ENCODE results near the gene DPP4.

DPP4 gene

DNA sequence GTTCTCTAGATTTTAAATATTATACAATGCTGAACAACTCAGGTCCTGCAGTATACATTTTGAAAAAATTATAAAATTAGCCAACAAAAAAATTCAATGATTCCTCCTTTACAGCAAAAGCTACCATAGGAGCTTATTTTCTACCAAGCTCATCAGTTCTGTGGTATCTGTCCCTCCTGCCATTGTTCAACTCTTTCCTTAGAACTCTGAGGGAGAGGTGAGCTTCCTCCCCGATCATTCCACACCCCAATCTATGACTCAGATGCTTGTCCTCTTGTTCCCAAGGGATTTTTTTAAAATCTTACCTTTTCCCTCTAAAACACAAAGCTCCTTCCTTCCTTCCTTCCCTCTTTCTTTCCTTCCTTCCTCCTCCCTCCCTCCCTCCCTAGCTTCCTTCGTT lies 13.5 kb downstream of the DPP4 start:
- DNase-seq (ENCODE audit: low read depth), result peak; percentile 34
- H3K4me3 ChIP-seq (ENCODE audit: low read length), result no peak overlapping the region
- TF ChIP-seq CTCF (IDR thresholded peaks at IDR 0.05; ENCODE audit: insufficient read depth, low read depth, low read length, missing control alignments), result no peak

DNA sequence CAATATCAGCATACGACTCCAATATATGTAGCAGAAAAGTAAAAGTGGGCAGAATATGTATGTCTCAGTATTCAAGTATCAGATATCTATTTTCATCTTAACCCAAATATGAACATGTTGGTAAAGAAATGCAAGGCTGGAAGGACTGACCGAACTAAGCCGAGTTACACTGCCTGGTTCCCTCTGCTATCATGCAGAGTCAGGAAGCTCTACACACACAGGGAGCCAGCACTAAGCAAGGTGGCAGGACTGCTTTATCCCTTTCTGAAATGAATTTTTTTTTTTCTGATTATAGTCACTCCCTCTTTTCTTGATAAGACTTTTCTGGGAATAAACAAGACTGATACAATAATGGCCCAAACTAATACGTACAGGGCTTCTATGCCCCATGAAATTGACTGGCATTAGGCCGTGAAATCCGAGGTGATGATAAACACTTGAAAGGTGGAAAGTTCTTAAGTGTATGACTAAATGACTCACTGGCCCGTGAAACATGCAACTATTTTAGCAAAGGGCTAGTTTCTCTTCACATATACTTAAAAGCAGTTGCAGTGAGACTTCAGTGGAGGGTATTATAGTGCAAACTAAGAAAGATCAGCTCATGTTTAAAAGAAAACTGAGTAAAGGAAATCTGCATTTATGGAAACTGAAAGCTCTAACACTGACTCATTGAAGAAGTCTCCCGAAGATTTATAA lies 14.9 kb downstream of the DPP4 start:
- TF ChIP-seq CTCF (IDR thresholded peaks at IDR 0.05; ENCODE audit: insufficient read depth, low read depth, low read length, missing control alignments), result no peak
- no peak overlapping the region for H3K4me3 ChIP-seq (ENCODE audit: low read length)
- peak; percentile 55 for DNase-seq (ENCODE audit: low read depth)

DNA sequence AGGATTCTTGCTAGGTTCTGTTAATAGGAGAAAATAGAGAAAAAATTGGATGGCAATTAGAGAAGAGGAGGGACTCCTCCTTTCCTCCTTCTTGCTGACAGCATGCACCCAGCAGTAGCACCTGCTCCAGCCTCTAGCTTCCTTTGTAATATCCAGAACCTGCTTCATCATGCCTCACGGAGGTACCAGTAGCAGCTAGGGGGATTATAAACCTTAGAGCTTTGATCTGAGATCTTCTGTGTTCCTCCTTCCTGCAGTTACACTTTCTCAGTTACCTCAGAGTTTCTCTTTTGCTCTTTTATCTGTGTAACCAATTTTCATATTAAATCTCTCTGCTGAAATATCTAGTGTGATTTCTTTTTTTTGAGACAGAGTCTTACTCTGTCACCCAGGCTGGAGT lies 16.6 kb downstream of the DPP4 start:
- DNase-seq (ENCODE audit: low read depth), result no peak
- H3K4me3 ChIP-seq (ENCODE audit: low read length), result no peak overlapping the region
- no peak for TF ChIP-seq CTCF (IDR thresholded peaks at IDR 0.05; ENCODE audit: insufficient read depth, low read depth, low read length, missing control alignments)

DNA sequence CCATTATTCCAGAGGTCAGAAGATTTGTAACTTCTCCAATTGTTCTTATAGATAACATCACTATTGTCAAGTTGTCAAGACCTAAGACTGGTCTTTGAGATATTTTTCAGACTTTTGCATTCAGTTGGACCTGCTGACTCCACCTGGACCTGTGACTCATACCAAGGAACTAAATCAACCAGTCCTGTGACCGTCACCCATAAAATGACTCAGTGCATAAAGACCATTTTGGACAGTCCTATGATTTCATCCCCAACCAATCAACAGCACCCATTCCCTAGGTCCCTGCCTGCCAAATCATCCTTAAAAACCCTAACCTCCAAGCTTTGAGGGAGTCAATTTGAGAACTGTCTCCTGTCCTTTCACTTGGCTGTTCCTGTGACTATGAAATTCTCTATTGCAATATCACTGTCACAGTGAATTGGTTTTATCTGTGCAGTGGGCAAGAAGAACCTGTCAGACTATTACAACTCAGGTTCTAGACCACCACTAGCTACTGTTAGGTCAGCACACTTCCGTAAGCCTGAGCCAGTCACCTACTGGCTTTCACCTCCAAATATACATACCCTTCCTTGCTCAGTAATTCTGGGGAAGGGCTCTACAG lies 17.1 kb downstream of the DPP4 start:
- peak; percentile 8 for DNase-seq (ENCODE audit: low read depth)
- no peak overlapping the region for H3K4me3 ChIP-seq (ENCODE audit: low read length)
- no peak for TF ChIP-seq CTCF (IDR thresholded peaks at IDR 0.05; ENCODE audit: insufficient read depth, low read depth, low read length, missing control alignments)

GRCh38 chr2:162053808-162054155 lies 20.2 kb downstream of the DPP4 start:
- no peak overlapping the region for H3K4me3 ChIP-seq (ENCODE audit: low read length)
- no peak for DNase-seq (ENCODE audit: low read depth)
- no peak for TF ChIP-seq CTCF (IDR thresholded peaks at IDR 0.05; ENCODE audit: insufficient read depth, low read depth, low read length, missing control alignments)

- no peak overlapping the region for H3K4me3 ChIP-seq (ENCODE audit: low read length)
- DNase-seq (ENCODE audit: low read depth), result no peak
- no peak for TF ChIP-seq CTCF (IDR thresholded peaks at IDR 0.05; ENCODE audit: insufficient read depth, low read depth, low read length, missing control alignments)
Measured at GRCh38 chr2:162053066-162053807, 20.8 kb downstream of the DPP4 start.

Measured in epithelial cell of esophagus (primary cell).